ENCODE results near the gene MRPL19.
A peak's percentile ranks its signal among the peaks of the same experiment; 100 is the strongest.
"Not testable (repeated sequence)": the region's sequence is repeated elsewhere in the genome, so short reads cannot be mapped to it uniquely, and the experiment has no call there.

Gene MRPL19

DNA sequence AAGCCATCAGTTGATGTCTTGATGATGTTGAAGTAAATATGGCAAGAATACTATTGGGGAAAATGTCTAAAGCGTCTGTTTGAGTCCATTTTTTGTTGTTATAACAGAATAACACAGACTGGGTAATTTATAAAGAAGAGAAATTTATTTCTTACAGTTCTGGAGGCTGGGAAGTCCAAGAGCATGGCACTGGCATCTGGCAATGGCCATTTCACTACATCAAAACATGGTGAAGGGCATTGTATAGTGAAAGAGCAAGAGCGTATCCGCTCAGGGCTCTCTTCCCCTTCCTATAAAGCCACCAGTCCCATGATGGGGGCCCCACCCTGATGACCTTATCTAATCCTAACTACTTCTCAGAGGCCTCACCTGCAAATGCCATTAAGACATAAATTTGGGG is 29.6 kb upstream of the MRPL19 start:
- DNase-seq: no peak

DNA sequence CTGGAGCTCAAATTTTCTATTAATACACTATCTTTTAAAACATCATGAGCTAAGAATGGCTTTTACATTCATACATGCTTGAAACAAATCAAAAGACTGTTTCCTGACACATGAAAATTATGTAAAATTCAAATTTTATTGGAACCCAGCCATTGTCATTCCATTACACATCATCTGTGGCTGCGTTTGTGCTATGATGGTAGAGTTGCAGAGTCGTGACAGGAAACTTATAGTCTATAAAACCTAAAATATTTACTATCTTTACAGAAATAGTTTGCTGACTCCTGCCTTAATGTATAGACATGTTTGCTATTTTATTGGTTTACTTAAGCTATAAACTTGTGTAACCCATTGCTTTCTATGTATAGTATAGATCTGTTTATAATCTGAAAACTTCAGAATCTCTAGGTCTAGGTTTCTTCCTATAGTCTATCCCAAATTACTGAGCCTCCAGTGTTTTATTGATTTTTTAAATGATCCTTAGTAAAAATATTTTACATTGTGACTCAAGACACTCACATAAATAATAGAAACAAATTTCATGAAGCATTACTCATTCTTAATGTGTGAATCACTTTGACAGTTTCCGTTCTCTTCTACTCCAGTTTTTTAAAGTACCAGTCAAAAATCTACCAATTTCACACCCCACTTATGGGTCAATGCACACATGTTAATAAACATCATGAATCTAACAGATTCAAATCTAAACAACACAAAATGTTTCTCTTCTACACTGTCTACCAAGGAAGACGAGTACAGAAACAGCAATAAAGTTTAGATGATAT is 26.4 kb upstream of the MRPL19 start:
- DNase-seq: no peak

DNA sequence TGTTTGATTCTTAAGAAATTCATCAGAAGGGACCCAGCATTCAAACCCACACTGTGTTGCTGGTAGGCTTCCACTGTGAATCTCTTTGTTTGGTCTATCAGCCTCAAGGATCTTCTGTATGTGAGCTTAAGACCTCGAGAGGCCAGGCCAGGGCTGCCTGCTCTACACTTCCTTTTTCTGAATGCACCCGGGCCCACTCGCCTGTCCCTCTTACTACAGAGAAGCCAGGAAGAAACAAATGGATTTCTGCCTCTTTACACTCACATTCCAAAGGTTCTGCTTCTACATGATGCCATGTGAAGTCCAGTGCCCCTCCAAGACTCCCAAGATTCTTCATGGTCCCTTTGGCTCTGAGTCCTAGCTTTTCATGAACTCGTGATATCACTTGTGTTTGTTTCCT is 25.4 kb upstream of the MRPL19 start:
- DNase-seq: no peak

DNA sequence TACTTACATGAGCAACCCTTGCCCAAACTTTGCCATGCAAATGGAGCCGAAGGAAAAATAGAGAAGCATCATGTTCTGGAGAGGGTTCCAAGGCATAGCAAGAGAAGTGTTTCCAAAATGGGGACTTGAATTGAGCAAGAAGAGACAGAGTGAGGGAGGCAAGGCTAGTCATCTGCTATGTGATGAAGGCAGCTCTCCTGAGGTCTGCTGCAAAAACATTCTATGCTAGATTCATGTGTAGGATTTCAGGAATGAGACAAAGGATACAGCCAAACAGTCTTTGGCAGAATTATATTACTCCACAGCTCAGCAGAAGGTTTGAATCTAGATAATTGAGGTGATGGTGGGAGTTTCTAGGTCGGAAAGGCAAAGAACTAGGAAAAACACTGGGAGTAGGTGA is 24.1 kb upstream of the MRPL19 start:
- no peak for DNase-seq

GRCh38 chr2:75622929-75623328 is 23.7 kb upstream of the MRPL19 start:
- no peak for DNase-seq

GRCh38 chr2:75627902-75628504 is 18.6 kb upstream of the MRPL19 start:
- DNase-seq: peak; percentile 12

GRCh38 chr2:75632091-75632701 is 14.4 kb upstream of the MRPL19 start:
- DNase-seq: no peak

DNA sequence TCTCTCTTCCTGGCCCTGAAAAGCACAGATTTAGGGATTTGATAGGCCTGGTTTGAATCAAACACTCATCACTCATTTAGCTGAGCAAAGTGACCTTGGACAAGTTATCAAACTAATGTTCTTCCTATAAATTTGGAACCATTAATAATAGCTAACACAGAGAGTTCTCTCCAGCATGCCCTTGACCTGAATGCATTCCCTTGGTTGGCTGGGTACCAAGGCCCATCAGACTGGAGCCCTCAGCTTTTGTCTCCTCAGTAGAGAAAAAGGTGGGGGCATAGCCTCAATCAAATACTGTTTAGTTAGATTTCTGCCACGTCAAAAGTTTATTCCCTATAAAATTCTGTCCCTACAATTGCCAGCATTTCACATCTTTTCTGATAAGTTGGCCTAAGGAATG is 13.8 kb upstream of the MRPL19 start:
- no peak for DNase-seq

DNA sequence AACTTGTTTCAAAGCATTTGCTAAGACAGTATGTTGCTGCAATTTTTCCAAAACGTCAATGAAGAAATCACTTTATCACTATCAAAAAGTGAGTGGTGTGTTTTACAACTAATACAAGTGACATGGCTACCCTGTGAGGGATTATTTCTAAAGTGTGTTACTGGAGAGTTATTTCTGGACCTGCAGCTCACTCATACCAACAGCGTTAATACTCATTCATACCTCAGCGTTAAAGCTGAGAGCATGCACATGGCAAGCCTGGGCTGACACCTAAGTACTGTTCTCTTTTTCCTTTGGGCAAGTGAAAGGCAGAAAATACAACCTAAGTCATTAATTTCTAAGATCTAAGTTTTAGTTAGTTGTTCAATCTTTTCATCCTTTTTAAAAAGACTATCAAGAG is 13.0 kb upstream of the MRPL19 start:
- DNase-seq: no peak

GRCh38 chr2:75634945-75635344 is 11.6 kb upstream of the MRPL19 start:
- no peak for DNase-seq

DNA sequence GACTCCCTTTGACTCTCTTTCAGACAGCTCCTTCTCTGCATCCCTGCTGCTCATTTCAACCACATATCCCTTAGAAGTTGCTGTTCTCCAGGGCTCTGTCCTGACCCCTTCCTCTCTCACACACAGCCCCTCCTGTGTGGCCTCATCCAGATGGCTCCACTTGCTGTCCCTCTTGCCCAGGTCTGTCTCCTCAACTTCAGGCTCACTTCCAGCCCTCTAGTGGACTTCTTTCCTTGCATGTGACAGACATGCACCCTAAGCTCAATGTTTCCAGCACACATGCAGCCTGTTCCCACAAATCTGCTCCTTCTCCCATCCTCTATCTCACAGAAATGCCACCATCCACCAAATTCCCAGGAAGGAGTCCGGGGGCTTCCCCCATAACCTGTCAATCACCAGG is 9.0 kb upstream of the MRPL19 start:
- DNase-seq: no peak

GRCh38 chr2:75640621-75641121 is 5.9 kb upstream of the MRPL19 start:
- DNase-seq: no peak

GRCh38 chr2:75641587-75641986 is 5.0 kb upstream of the MRPL19 start:
- DNase-seq: no peak

GRCh38 chr2:75643980-75644379 is 2.6 kb upstream of the MRPL19 start:
- DNase-seq: no peak

DNA sequence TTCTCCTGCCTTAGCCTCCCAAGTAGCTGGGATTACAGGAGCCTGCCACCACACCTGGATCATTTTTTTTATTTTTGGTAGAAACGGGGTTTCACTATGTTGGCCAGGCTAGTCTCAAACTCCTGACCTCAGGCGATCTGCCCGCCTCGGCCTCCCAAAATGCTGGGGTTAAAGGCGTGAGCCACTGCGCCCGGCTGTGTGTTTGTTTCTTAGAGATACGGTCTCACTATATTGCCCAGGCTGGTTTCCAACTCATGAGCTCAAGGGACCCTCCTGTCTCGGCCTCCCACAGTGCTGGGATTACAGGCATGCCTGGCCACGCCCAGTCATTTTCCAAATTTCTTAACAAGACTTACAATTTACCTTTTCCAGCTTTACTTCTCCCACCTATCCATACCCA is 940 bp upstream of the MRPL19 start:
- no peak for DNase-seq

- DNase-seq: no peak
Observed at GRCh38 chr2:75646090-75646582, 447 bp upstream of the MRPL19 start.

DNA sequence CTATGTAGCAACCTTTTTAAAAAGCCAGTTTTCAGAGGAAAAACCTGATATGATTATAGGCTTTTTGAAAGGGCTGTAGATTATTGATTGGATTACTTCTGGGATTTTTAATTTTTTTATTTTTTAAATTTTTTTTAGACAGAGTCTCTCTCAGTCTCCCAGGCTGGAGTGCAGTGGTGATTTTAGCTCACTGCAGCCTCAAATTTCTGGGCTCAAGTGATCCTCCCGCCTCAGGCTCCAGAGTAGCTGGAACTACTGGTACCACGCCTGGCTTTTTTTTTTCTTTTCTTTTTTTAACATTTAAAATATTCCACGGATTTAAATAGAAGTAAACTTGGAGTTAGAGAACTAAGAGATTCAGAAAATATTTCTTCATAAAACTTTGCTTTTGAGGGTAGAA is 1.2 kb downstream of the MRPL19 start:
- no peak for DNase-seq

DNA sequence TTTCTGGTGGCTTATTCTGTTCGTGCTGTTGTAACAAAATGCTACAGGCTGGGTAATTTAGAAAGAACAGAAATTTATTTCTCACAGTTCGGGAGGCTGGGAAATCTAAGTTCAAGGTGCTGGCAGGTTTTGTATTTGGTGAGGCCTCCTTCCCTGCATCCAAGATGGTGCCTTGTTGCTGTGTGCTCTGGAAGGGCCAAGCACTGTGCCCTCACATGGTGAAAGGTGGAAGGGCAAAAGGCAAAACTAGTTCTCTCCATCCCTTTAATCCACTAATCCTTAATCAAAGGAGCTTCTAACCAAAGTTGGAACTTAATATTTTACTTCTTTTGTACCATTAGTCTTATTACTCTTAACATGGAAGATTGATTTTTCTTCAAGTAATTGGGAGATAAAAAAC is 7.4 kb downstream of the MRPL19 start:
- DNase-seq: no peak

GRCh38 chr2:75655861-75656260 is 9.3 kb downstream of the MRPL19 start:
- DNase-seq: no peak

GRCh38 chr2:75656563-75656962 is 10.0 kb downstream of the MRPL19 start:
- DNase-seq: no peak

GRCh38 chr2:75657798-75658197 is 11.2 kb downstream of the MRPL19 start:
- DNase-seq: no peak

DNA sequence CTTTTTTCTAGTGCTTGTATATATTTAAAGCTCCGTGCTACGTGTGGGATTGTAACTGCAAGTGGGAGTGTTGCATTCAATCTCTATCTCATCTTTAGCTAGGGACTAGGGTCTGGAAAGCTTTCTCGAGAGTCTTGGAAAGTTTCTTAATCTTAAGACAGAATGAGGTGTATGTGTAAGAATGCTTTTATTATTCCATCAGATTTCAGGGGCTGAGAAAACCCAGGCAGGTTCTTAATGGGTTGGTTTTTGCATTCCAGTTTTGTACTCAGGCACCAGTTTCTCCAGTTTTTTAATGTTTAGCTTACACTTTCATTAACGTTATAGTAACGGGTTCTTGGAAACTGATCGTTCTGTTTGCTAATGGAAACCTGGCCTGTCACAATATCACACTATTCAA is 20.3 kb downstream of the MRPL19 start:
- DNase-seq: no peak

GRCh38 chr2:75667884-75668283 is 21.3 kb downstream of the MRPL19 start:
- DNase-seq: no peak

GRCh38 chr2:75675423-75675822 is 28.8 kb downstream of the MRPL19 start:
- not testable (repeated sequence) for DNase-seq

Measured in NCI-H524 treated with DMSO at 0.1 percent for 48 hours (cell line).